ENCODE results near the gene FBXW7.

- TF ChIP-seq CTCF (IDR thresholded peaks at IDR 0.05; ENCODE audit: control extremely low read depth in 1 of 3, insufficient read depth in 1 of 3, low read depth in 1 of 3, low read length in 3 of 3) (no peak), RAD21 (IDR thresholded peaks at IDR 0.05 in 1 of 2, conservative IDR thresholded peaks at IDR 0.05 in 1 of 2; ENCODE audit: low read depth in 2 of 2, low read length in 2 of 2) (no peak), TBP (IDR thresholded peaks at IDR 0.05; ENCODE audit: low read depth, low read length) (no peak), EP300 (IDR thresholded peaks at IDR 0.05; ENCODE audit: borderline replicate concordance in 1 of 2, low read depth in 2 of 2, low read length in 2 of 2) (no peak), EZH2 (IDR thresholded peaks at IDR 0.05; ENCODE audit: low read depth, low read length, severe bottlenecking) (no peak), POLR2A (IDR thresholded peaks at IDR 0.05; ENCODE audit: control extremely low read depth in 1 of 2, low read depth in 2 of 2, low read length in 2 of 2) (no peak), SRF (IDR thresholded peaks at IDR 0.05; ENCODE audit: low read depth, low read length) (no peak), RXRA (IDR thresholded peaks at IDR 0.05; ENCODE audit: insufficient read depth, low read depth, low read length) (no peak)
These were observed 114.3 kb downstream of the FBXW7 start for GRCh38 chr4:152421576-152421975.
